Heart right ventricle (tissue), 16 donors: ENCODE data around the gene USP54. TPM values are rescaled to one million over a fixed set of nuclear protein-coding genes. Genes with fewer than 3 reads are reported as not detected.
A peak's percentile ranks its signal among the peaks of the same experiment; 100 is the strongest.

Source experiments
- ATAC-seq, 8 donors: fragments of 200-7000 bp; cut with Tn5 transposase; one replicate each; pipeline ENCODE4 v1.9.1; 2020; ENCODE audit warnings: mild to moderate bottlenecking in 8 of 8, moderate library complexity in 8 of 8, moderate number of reproducible peaks in 1 of 8
- DNase-seq, 2 donors: peaks; one replicate each; pipeline ENCODE4 v3.0.0-alpha.2; 2020
- H3K27ac ChIP-seq, 10 donors: fragments of 200-600 bp; sonication (generic) in 2 of 10; one replicate each; pipeline versions ENCODE4 v1.5.0 to v1.8.0; 2020 to 2022; ENCODE audit warnings: mild to moderate bottlenecking in 3 of 10
- H3K27me3 ChIP-seq, 7 donors: fragments of 200-600 bp; one replicate each; pipeline ENCODE4 v1.8.0; 2021 to 2022; ENCODE audit warnings: mild to moderate bottlenecking in 2 of 7
- H3K36me3 ChIP-seq, 9 donors: fragments of 200-600 bp; sonication (generic) in 1 of 9; one replicate each; pipeline versions ENCODE4 v1.5.0 to v1.8.0; 2020 to 2022; ENCODE audit warnings: mild to moderate bottlenecking in 2 of 9
- H3K4me1 ChIP-seq, 9 donors: fragments of 200-600 bp; sonication (generic) in 1 of 9; one replicate each; pipeline versions ENCODE4 v1.5.0 to v1.8.0; 2020 to 2022; ENCODE audit warnings: mild to moderate bottlenecking in 4 of 9
- H3K4me3 ChIP-seq, 10 donors: fragments of 200-600 bp; sonication (generic) in 2 of 10; one replicate each; pipeline versions ENCODE4 v1.5.0 to v1.8.0; 2020 to 2022; ENCODE audit warnings: mild to moderate bottlenecking in 7 of 10, moderate library complexity in 2 of 10
- H3K9me3 ChIP-seq, 11 donors: fragments of 200-600 bp in 10 of 11; sonication (generic) in 2 of 11; one replicate each; pipeline versions ENCODE4 v1.5.0 to v1.8.0; 2013 to 2022; ENCODE audit warnings: mild to moderate bottlenecking in 2 of 11, control low read depth in 1 of 11, moderate library complexity in 1 of 11
- WGBS, 2 donors: extraction: QIAGEN DNeasy Blood & Tissue Kit; methylation state at CpG; one replicate each; pipeline ENCODE4 v1.1.7; 2013; ENCODE audit warnings: inconsistent platforms in 1 of 2; 5-methylcytosine and 5-hydroxymethylcytosine counted together
- intact Hi-C, 10 donors: fragments of 100-400 bp; cut with DNase I; formaldehyde crosslinking; loops; one replicate each; pipeline versions ENCODE4 v1.11.1 to v1.14.2; 2022
- polyA plus RNA-seq, 2 donors: library from polyadenylated mRNA; stranded (reverse); fragments of 200-250 nt; gene quantifications; one replicate each; pipeline ENCODE4 v1.2.3, GENCODE V29; 2013
- total RNA-seq, 10 donors: library from RNA; stranded (reverse); fragmentation: NEBNext Ultra II Directional in 3 of 10; extraction: Animal tissue kit (Norgen Biotek cat#: 25700) in 3 of 10; gene quantifications; one replicate each; pipeline versions ENCODE4 v1.2.1 to v1.2.4, GENCODE V29; 2021 to 2023
- TF ChIP-seq, protein P1 (sequence below), 9 donors: fragments of 200-600 bp; sonication (generic) in 2 of 9; IDR thresholded peaks; one replicate each; pipeline versions ENCODE4 v1.5.0 to v1.8.0; 2021 to 2022; ENCODE audit warnings: antibody characterized with exemption in 9 of 9, mild to moderate bottlenecking in 5 of 9, moderate library complexity in 1 of 9
- donor health status: Arrhythmogenic right ventricular cardiomyopathy.
- donor health status: ischemic (EF 13 %, LVEDD 7.1; RV severe dilation, severe dysfunction).
- donor health status: healthy with polysubstance abuse.
- donor health status: DM: no; HTN: yes; CAD: no.
- donor health status: DM: no; HTN: no; CAD: no.
- donor health status: ischemic (EF 25% LVEDD 6.9; RV normal size, moderate dysfunction).
- donor health status: ischemic (EF 25% LVEDD 5.7; RV mildly dilated, moderate dysfunction).
- donor health status: healthy.
- donor health status: DM: yes; HTN: yes; CAD: no.
- donor health status: Ischemic cardiomyopathy.
- donor health status: ischemic (EF 35%, LVEDD 5.7; RV mildly dilated, moderate dysfunction).
- donor health status: nonischemic (EF 11% LVEDD 7.7; RV severe dilation, severe dysfunction).
- donor health status: DM: yes; HTN: yes; CAD: no.
- donor health status: PGD.
- donor health status: ischemic (EF 29% LVEDD 5.4; RV normal size, mild dysfunction).
- donor health status: nonischemic (EF 23%, LVEDD 6.1; RV moderate dilation, normal function).

USP54 gene
- total and polyA plus RNA-seq, 12 donors = 7.9 to 34.5 (median 18.1) TPM

DNA sequence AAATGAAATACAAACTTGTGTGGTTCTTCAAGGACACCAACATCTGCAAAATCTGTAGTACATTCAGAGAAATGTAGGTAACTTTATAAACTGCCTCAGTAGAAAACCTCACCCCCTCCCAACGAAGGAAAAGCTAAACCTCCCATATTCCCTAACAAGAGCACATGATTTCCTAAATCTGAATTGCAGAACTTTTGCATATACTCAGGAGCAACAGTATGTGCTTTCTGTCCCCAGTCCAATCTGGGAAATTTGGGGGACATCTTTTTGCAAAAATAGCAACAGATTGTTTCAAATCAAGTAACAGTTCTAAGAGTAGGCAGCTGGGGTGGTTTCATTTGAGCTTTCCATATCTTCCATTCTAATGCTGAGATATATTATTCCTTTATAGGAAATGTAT lies 142.0 kb downstream of the USP54 start:
- Histone ChIP-seq H3K36me3 (peaks cover 0 to 75% (median 32%) of the 10 kb centered on the region in 9 donors), H3K4me3 (no peak overlapping the region), H3K4me1 (peaks cover 0 to 23% (median 1%) of the 10 kb centered on the region in 9 donors), H3K27me3 (no peaks in the 10 kb centered on the region), H3K9me3 (no peaks in the 10 kb centered on the region), H3K27ac (peak overlapping the region in 3 of 10 donors; percentile 1 to 45 (median 17))
- DNase-seq (no peak), ATAC-seq (no peak)
- intact Hi-C loops = no loop called here
- WGBS, 2 donors = 84 to 85% methylated on average over 1 of the region's 1 CpG
- TF ChIP-seq, protein P1, sequence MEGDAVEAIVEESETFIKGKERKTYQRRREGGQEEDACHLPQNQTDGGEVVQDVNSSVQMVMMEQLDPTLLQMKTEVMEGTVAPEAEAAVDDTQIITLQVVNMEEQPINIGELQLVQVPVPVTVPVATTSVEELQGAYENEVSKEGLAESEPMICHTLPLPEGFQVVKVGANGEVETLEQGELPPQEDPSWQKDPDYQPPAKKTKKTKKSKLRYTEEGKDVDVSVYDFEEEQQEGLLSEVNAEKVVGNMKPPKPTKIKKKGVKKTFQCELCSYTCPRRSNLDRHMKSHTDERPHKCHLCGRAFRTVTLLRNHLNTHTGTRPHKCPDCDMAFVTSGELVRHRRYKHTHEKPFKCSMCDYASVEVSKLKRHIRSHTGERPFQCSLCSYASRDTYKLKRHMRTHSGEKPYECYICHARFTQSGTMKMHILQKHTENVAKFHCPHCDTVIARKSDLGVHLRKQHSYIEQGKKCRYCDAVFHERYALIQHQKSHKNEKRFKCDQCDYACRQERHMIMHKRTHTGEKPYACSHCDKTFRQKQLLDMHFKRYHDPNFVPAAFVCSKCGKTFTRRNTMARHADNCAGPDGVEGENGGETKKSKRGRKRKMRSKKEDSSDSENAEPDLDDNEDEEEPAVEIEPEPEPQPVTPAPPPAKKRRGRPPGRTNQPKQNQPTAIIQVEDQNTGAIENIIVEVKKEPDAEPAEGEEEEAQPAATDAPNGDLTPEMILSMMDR (IDR thresholded peaks at IDR 0.05) = no peak

DNA sequence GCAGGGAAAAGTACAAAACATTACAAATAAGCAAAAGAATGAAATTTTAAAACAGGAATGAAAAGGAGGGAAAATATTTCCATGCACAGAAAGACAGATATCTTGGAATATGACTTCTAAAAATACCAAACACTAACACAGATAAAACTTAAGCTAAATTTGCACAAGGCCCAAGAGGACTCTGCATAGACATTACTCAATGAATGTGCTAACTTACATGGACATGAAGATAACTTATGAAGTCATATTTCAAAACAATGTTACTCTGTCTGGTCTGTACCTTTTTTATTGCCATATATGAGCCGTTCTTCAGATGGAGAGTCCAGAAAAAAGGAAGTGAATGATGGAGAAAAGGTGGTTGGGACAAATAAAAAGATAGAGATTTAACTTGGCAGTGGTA lies 142.8 kb downstream of the USP54 start:
- Histone ChIP-seq H3K27ac (peak overlapping the region in 3 of 10 donors; percentile 1 to 45 (median 17)), H3K4me1 (peaks cover 0 to 29% (median 4%) of the 10 kb centered on the region in 9 donors), H3K27me3 (no peaks in the 10 kb centered on the region), H3K36me3 (peaks cover 0 to 75% (median 27%) of the 10 kb centered on the region in 9 donors), H3K9me3 (no peaks in the 10 kb centered on the region), H3K4me3 (no peak overlapping the region)
- ATAC-seq = peak in 3 of 8 donors; percentile 64 to 80 (median 79)
- TF ChIP-seq, protein P1 (IDR thresholded peaks at IDR 0.05) = no peak
- WGBS, 2 donors = 44 to 53% methylated on average over 1 of the region's 1 CpG
- no peak for DNase-seq
- intact Hi-C loops = no loop called here

Other genes with a start within 250 kb of the USP54 start
- gene CFAP70, start 232.5 kb downstream of the USP54 start, total RNA-seq = 1 to 10 TPM in 9 of 10 donors, under 1 TPM in 1; 0.87 to 3.9 (median 1.9) TPM
- 1 to 10 TPM in 1 of 2 donors, under 1 TPM in 1; 0.25 to 5.4 TPM for gene CFAP70, start 232.5 kb downstream of the USP54 start, polyA plus RNA-seq
- 100 to 1,000 TPM; 104 to 163 (median 149) TPM for gene ANXA7, start 177.3 kb downstream of the USP54 start, total RNA-seq
- 10 to 100 TPM; 33.4 to 69.7 TPM for gene ANXA7, start 177.3 kb downstream of the USP54 start, polyA plus RNA-seq
- gene MSS51, start 157.8 kb downstream of the USP54 start, total RNA-seq = 10 to 100 TPM in 3 of 10 donors, 1 to 10 TPM in 7; 1.1 to 18.1 (median 7.7) TPM
- gene MSS51, start 157.8 kb downstream of the USP54 start, polyA plus RNA-seq = 1 to 10 TPM in 1 of 2 donors, under 1 TPM in 1; 0.90 to 5.6 TPM
- 10 to 100 TPM; 52.5 to 78.6 (median 64.5) TPM for gene PPP3CB, start 95.3 kb downstream of the USP54 start, total RNA-seq
- gene PPP3CB, start 95.3 kb downstream of the USP54 start, polyA plus RNA-seq = 10 to 100 TPM; 34.4 to 36.6 TPM
- 1 to 10 TPM in 5 of 10 donors, under 1 TPM in 5; 0.41 to 3.4 (median 0.98) TPM for gene MYOZ1, start 50.1 kb upstream of the USP54 start, total RNA-seq
- gene MYOZ1, start 50.1 kb upstream of the USP54 start, polyA plus RNA-seq = under 1 TPM; 0.51 to 0.54 TPM
- gene SYNPO2L, start 64.7 kb upstream of the USP54 start, total RNA-seq = 100 to 1,000 TPM; 120 to 833 (median 469) TPM
- gene SYNPO2L, start 64.7 kb upstream of the USP54 start, polyA plus RNA-seq = 100 to 1,000 TPM in 1 of 2 donors, 10 to 100 TPM in 1; 61.6 to 147 TPM
- gene AGAP5, start 106.8 kb upstream of the USP54 start, total RNA-seq = 1 to 10 TPM; 2.4 to 4.2 (median 3.4) TPM
- gene AGAP5, start 106.8 kb upstream of the USP54 start, polyA plus RNA-seq = 10 to 100 TPM in 1 of 2 donors, 1 to 10 TPM in 1; 1.8 to 15.1 TPM
- gene SEC24C, start 153.0 kb upstream of the USP54 start, total RNA-seq = 10 to 100 TPM; 44.5 to 59.7 (median 51.5) TPM
- 10 to 100 TPM; 33.4 to 34.6 TPM for gene SEC24C, start 153.0 kb upstream of the USP54 start, polyA plus RNA-seq
- 10 to 100 TPM; 18.6 to 31.4 (median 21.5) TPM for gene CHCHD1, start 190.7 kb upstream of the USP54 start, total RNA-seq
- gene CHCHD1, start 190.7 kb upstream of the USP54 start, polyA plus RNA-seq = 10 to 100 TPM; 48.2 to 82.1 TPM
- gene ZSWIM8, start 194.3 kb upstream of the USP54 start, total RNA-seq = 10 to 100 TPM; 35.2 to 72.5 (median 43.5) TPM
- gene ZSWIM8, start 194.3 kb upstream of the USP54 start, polyA plus RNA-seq = 100 to 1,000 TPM in 1 of 2 donors, 10 to 100 TPM in 1; 64.1 to 139 TPM
- 10 to 100 TPM in 8 of 10 donors, 1 to 10 TPM in 2; 8.3 to 15.7 (median 11.5) TPM for gene NDST2, start 220.3 kb upstream of the USP54 start, total RNA-seq
- 10 to 100 TPM in 1 of 2 donors, 1 to 10 TPM in 1; 7.2 to 12.9 TPM for gene NDST2, start 220.3 kb upstream of the USP54 start, polyA plus RNA-seq